Endometrial microvascular endothelial cells (primary cell): ENCODE results near the gene CCDC91. TPM values are rescaled to one million over a fixed set of nuclear protein-coding genes. Genes with fewer than 3 reads are reported as not detected.
"Not testable (repeated sequence)": the region's sequence is repeated elsewhere in the genome, so short reads cannot be mapped to it uniquely, and the experiment has no call there.

Experiments
- in situ Hi-C: cut with HindIII; loops from 2 replicates; pipeline ENCODE4 v1.10.0; 2017; ENCODE audit warnings: low sequenced_read_pairs, low pct_unique_long_range_greater_than_20kb; ENCODE audit errors: inconsistent ontology term
- total RNA-seq: library from RNA; depleted of rRNA; stranded (reverse); fragments of >200 nt; gene quantifications from one replicate; pipeline ENCODE4 v1.2.3, GENCODE V29; 2015; ENCODE audit errors: inconsistent ontology term

The CCDC91 gene
- total RNA-seq, 1 donor from 2014 or later, result 7.9 TPM

- in situ Hi-C loops, result no loop called here
These were observed 68.7 kb downstream of the CCDC91 start for GRCh38 chr12:28258998-28259397.

GRCh38 chr12:28265435-28266042, 75.3 kb downstream of the CCDC91 start:
- in situ Hi-C loops, result no loop called here

- in situ Hi-C loops, result not testable (repeated sequence)
These were observed 77.8 kb downstream of the CCDC91 start for GRCh38 chr12:28267920-28268607.

- in situ Hi-C loops, result no loop called here
These were observed 78.5 kb downstream of the CCDC91 start for GRCh38 chr12:28268608-28269229.

- in situ Hi-C loops, result no loop called here
These were observed 79.6 kb downstream of the CCDC91 start for GRCh38 chr12:28269851-28270250.

- in situ Hi-C loops, result no loop called here
These were observed 88.2 kb downstream of the CCDC91 start for GRCh38 chr12:28278499-28278898.

- in situ Hi-C loops, result no loop called here
These were observed 88.7 kb downstream of the CCDC91 start for GRCh38 chr12:28278960-28279359.

GRCh38 chr12:28286352-28286751, 96.1 kb downstream of the CCDC91 start:
- in situ Hi-C loops, result no loop called here

GRCh38 chr12:28290262-28290661, 100.0 kb downstream of the CCDC91 start:
- in situ Hi-C loops, result no loop called here

- in situ Hi-C loops, result no loop called here
These were observed 102.4 kb downstream of the CCDC91 start for GRCh38 chr12:28292699-28293098.

GRCh38 chr12:28294300-28294699, 104.0 kb downstream of the CCDC91 start:
- in situ Hi-C loops, result no loop called here

- in situ Hi-C loops, result no loop called here
These were observed 106.0 kb downstream of the CCDC91 start for GRCh38 chr12:28296287-28296686.

- in situ Hi-C loops, result no loop called here
These were observed 112.9 kb downstream of the CCDC91 start for GRCh38 chr12:28303192-28303591.

- in situ Hi-C loops, result no loop called here
These were observed 116.3 kb downstream of the CCDC91 start for GRCh38 chr12:28306535-28306934.

GRCh38 chr12:28308891-28309290, 118.6 kb downstream of the CCDC91 start:
- in situ Hi-C loops, result no loop called here

- in situ Hi-C loops, result no loop called here
These were observed 123.4 kb downstream of the CCDC91 start for GRCh38 chr12:28313631-28314030.

- in situ Hi-C loops, result no loop called here
These were observed 125.8 kb downstream of the CCDC91 start for GRCh38 chr12:28316049-28316448.

- in situ Hi-C loops, result no loop called here
These were observed 128.0 kb downstream of the CCDC91 start for GRCh38 chr12:28318273-28318672.

- in situ Hi-C loops, result no loop called here
These were observed 130.1 kb downstream of the CCDC91 start for GRCh38 chr12:28320353-28320752.

GRCh38 chr12:28327722-28328121, 137.5 kb downstream of the CCDC91 start:
- in situ Hi-C loops, result no loop called here
